H1 (cell line): Measurements from ENCODE around the gene WDR35. TPM values are rescaled to one million over a fixed set of nuclear protein-coding genes. Genes with fewer than 3 reads are reported as not detected.

Experiments used
- BCL11A ChIP-seq, 2 experiments: IDR thresholded peaks; one replicate each; pipeline ENCODE4 v1.6.1; 2011; ENCODE audit warnings: low read depth in 2 of 2, low read length in 2 of 2, mild to moderate bottlenecking in 2 of 2
- BRCA1 ChIP-seq: IDR thresholded peaks from 2 replicates; pipeline ENCODE4 v1.6.1; 2012; ENCODE audit warnings: low read depth, low read length, improper control_type of control experiment
- JUND ChIP-seq: IDR thresholded peaks from 2 replicates; pipeline ENCODE4 v1.6.1; 2011; ENCODE audit warnings: mild to moderate bottlenecking, improper control_type of control experiment, low read length
- KDM4A ChIP-seq: IDR thresholded peaks from one replicate; pipeline ENCODE4 v1.7.1; 2012; ENCODE audit warnings: low read depth, mild to moderate bottlenecking, moderate library complexity, low read length, inconsistent platforms; ENCODE audit not compliant: severe bottlenecking
- MAFK ChIP-seq: IDR thresholded peaks from 2 replicates; pipeline ENCODE4 v1.6.1; 2012; ENCODE audit warnings: low read depth, mild to moderate bottlenecking, improper control_type of control experiment, low read length
- POU5F1 ChIP-seq: IDR thresholded peaks from 2 replicates; pipeline ENCODE4 v1.6.1; 2011; ENCODE audit warnings: low read depth, mild to moderate bottlenecking, low read length, moderate library complexity
- RAD21 ChIP-seq, 2 experiments: IDR thresholded peaks in 1 of 2; conservative IDR thresholded peaks in 1 of 2; 2 replicates each; pipeline ENCODE4 v1.6.1; 2011; ENCODE audit warnings: low read depth in 2 of 2, low read length in 2 of 2, improper control_type of control experiment in 1 of 2, inconsistent platforms in 1 of 2, mild to moderate bottlenecking in 1 of 2, moderate library complexity in 1 of 2
- TEAD4 ChIP-seq: IDR thresholded peaks from 2 replicates; pipeline ENCODE4 v1.6.1; 2012; ENCODE audit warnings: low read depth, low read length, inconsistent platforms, mixed read lengths
- polyA plus RNA-seq, 7 experiments: library from polyadenylated mRNA; depleted of rRNA in 3 of 7; stranded (reverse) in 5 of 7; unstranded in 2 of 7; fragments of >200 nt in 5 of 7; fragments of 200-250 nt in 2 of 7; gene quantifications; 1 replicate in 5 of 7; 2 replicates in 1 of 7; 4 replicates in 1 of 7; pipeline versions ENCODE4 v1.2.1 to v1.2.3, GENCODE V29; 2011 to 2013; ENCODE audit warnings: missing spikeins in 2 of 7, mixed read lengths in 2 of 7
- total RNA-seq: library from RNA; stranded (reverse); fragmentation: NEBNext Ultra II Directional; extraction: Animal tissue kit (Norgen Biotek cat#: 25700); gene quantifications from 2 replicates; pipeline ENCODE4 v1.2.1, GENCODE V29; 2021
- TF ChIP-seq, protein P1 (sequence below): IDR thresholded peaks from 2 replicates; pipeline ENCODE4 v1.6.1; 2012; ENCODE audit warnings: inconsistent platforms

The WDR35 gene
- total and polyA plus RNA-seq, 2 of the 8 experiments (the other 6 are each of a cell fraction or from before 2014, with no cell fraction given) = 9.0 to 25.5 TPM

DNA sequence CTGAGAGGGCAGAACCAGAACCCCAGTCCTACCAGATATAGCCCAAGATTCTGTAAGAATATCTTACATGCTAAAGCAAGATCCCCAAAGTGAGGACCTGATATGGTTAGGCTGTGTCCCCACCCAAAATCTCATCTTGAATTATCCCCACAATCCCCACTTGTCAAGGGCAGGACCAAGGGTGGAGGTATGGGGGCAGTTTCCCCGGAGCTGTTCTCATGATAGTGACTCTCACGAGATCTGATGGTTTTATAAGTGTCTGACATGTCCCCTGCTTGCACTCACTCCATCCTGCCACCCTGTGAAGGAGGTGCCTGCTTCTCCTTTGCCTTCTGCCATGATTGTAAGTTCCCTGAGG lies 108.0 kb downstream of the WDR35 start (continued):
- TF ChIP-seq BRCA1 = no peak
- TF ChIP-seq KDM4A = no peak
- TF ChIP-seq TEAD4 = no peak
- TF ChIP-seq BCL11A (IDR thresholded peaks at IDR 0.05; ENCODE audit: low read depth in 2 of 2, low read length in 2 of 2) = no peak
- TF ChIP-seq, protein P1, sequence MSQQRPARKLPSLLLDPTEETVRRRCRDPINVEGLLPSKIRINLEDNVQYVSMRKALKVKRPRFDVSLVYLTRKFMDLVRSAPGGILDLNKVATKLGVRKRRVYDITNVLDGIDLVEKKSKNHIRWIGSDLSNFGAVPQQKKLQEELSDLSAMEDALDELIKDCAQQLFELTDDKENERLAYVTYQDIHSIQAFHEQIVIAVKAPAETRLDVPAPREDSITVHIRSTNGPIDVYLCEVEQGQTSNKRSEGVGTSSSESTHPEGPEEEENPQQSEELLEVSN = no peak
- no peak for TF ChIP-seq POU5F1
- no peak for TF ChIP-seq MAFK
- no peak for TF ChIP-seq RAD21 (IDR thresholded peaks at IDR 0.05 in 1 of 2, conservative IDR thresholded peaks at IDR 0.05 in 1 of 2; ENCODE audit: low read depth in 2 of 2, low read length in 2 of 2)
- no peak for TF ChIP-seq JUND
